HepG2 (cell line): ENCODE results near the gene CPT1B. TPM values are rescaled to one million over a fixed set of nuclear protein-coding genes. Genes with fewer than 3 reads are reported as not detected.

ENCODE experiments used
- ATAD3A ChIP-seq: sonication (generic); formaldehyde crosslinking; IDR thresholded peaks from 2 replicates; pipeline ENCODE4 v1.4.0; 2020; ENCODE audit warnings: missing genetic modification reagents
- CBFB ChIP-seq: sonication (generic); formaldehyde crosslinking; IDR thresholded peaks from 2 replicates; pipeline ENCODE4 v1.4.0; 2020; ENCODE audit warnings: missing genetic modification reagents
- ISL2 ChIP-seq: sonication (generic); formaldehyde crosslinking; IDR thresholded peaks from 2 replicates; pipeline ENCODE4 v1.5.0; 2020; ENCODE audit warnings: missing genetic modification reagents
- SP140L ChIP-seq: sonication (generic); formaldehyde crosslinking; IDR thresholded peaks from 2 replicates; pipeline ENCODE4 v1.4.0; 2020; ENCODE audit warnings: missing genetic modification reagents, borderline replicate concordance
- ZNF354B ChIP-seq: sonication (generic); formaldehyde crosslinking; IDR thresholded peaks from 2 replicates; pipeline ENCODE4 v1.8.0; 2022; ENCODE audit warnings: mild to moderate bottlenecking, missing genetic modification reagents
- ZNF572 ChIP-seq: sonication (generic); formaldehyde crosslinking; IDR thresholded peaks from 2 replicates; pipeline ENCODE4 v1.5.1; 2020; ENCODE audit warnings: mild to moderate bottlenecking, missing genetic modification reagents
- ZNF644 ChIP-seq: IDR thresholded peaks from 2 replicates; pipeline ENCODE4 v1.6.1; 2016; ENCODE audit warnings: low read depth
- polyA plus RNA-seq, 8 experiments: library from polyadenylated mRNA; depleted of rRNA in 3 of 8; stranded (reverse) in 7 of 8; unstranded in 1 of 8; fragments of >200 nt; fragmentation: Illumina TruSeq in 4 of 8; extraction: Trizol in 4 of 8; gene quantifications; 2 replicates each; pipeline versions ENCODE4 v1.2.1 to v1.2.3, GENCODE V29; 2011 to 2016; ENCODE audit warnings: low read depth in 4 of 8, missing spikeins in 1 of 8, mixed read lengths in 1 of 8; ENCODE audit not compliant: insufficient read depth in 1 of 8
- total RNA-seq, 5 experiments: library from RNA; depleted of rRNA; stranded (reverse); fragments of >200 nt; fragmentation: Illumina TruSeq; extraction: Trizol; gene quantifications; 2 replicates each; pipeline ENCODE4 v1.2.3, GENCODE V29; 2016; ENCODE audit warnings: low read depth in 1 of 5
- TF ChIP-seq, protein P1 (sequence below): sonication (generic); formaldehyde crosslinking; IDR thresholded peaks from 2 replicates; pipeline ENCODE4 v1.5.0; 2020; ENCODE audit warnings: missing genetic modification reagents, mild to moderate bottlenecking, borderline replicate concordance
- TF ChIP-seq, protein P2 (sequence below): sonication (generic); formaldehyde crosslinking; IDR thresholded peaks from 2 replicates; pipeline ENCODE4 v1.4.0; 2020; ENCODE audit warnings: missing genetic modification reagents
- TF ChIP-seq, protein P3 (sequence below): sonication (generic); formaldehyde crosslinking; IDR thresholded peaks from 2 replicates; pipeline ENCODE4 v1.4.0; 2020; ENCODE audit warnings: missing genetic modification reagents, borderline replicate concordance
- TF ChIP-seq, protein P4 (sequence below): sonication (generic); formaldehyde crosslinking; IDR thresholded peaks from 2 replicates; pipeline ENCODE4 v1.4.0; 2020; ENCODE audit warnings: mild to moderate bottlenecking, low read depth, missing genetic modification reagents
- TF ChIP-seq, protein P5 (sequence below): sonication (generic); formaldehyde crosslinking; IDR thresholded peaks from 2 replicates; pipeline ENCODE4 v1.4.0; 2020; ENCODE audit warnings: missing genetic modification reagents

The CPT1B gene
- total and polyA plus RNA-seq, 2 of the 13 experiments (the other 11 are each of a cell fraction or from before 2014, with no cell fraction given), result 9.2 to 19.5 TPM

DNA sequence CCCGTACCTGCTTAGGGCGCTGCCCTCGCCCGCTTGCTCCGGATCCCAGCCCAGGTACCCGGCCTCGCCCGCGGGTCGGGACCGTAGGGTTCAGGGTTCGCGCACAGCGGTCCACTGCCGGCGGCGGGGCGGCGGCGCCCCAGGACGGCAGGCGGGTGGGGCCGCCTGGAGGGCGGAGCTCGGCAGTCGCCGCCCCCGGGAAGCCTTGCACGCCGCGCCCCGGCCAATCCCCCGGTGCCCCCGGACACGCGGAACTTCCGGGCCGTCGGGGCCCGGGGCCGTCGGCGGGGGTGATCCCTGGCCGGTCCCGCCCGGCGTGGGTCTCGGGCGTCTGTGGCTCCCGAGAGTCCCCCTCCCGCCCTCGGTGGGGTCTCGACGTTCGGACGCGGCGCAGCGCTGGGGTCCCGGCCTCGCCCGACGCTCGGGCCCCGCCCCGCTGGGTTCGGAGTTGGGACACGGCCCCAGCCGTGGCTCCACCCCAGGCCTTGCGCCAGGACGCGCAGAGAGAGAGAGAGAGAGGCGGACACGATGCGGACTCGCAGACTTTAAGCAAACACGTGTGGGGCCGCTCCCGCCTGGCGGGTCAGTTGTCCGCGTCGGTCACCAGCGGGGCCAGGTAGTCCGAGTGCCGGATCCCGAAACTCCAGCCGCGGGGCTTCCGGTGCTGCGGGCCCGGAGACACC is 48.2 kb downstream of the CPT1B start, which contains the start of gene TYMP (continued):
- TF ChIP-seq, protein P1, sequence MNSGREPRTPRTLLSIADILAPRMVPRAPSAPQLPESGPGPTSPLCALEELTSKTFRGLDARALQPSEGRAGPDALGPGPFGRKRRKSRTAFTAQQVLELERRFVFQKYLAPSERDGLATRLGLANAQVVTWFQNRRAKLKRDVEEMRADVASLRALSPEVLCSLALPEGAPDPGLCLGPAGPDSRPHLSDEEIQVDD (CRISPR knock-in tag), result no peak
- TF ChIP-seq ISL2 (peak; percentile 53), ZNF644 (no peak), SP140L (CRISPR knock-in tag) (peak; percentile 46; the same call in 1 of the 2 replicates), CBFB (CRISPR knock-in tag) (peak; percentile 9; the same call in 1 of the 2 replicates), ZNF354B (CRISPR knock-in tag) (no peak), ZNF572 (CRISPR knock-in tag) (no peak), ATAD3A (CRISPR knock-in tag) (no peak)
- TF ChIP-seq, protein P2, sequence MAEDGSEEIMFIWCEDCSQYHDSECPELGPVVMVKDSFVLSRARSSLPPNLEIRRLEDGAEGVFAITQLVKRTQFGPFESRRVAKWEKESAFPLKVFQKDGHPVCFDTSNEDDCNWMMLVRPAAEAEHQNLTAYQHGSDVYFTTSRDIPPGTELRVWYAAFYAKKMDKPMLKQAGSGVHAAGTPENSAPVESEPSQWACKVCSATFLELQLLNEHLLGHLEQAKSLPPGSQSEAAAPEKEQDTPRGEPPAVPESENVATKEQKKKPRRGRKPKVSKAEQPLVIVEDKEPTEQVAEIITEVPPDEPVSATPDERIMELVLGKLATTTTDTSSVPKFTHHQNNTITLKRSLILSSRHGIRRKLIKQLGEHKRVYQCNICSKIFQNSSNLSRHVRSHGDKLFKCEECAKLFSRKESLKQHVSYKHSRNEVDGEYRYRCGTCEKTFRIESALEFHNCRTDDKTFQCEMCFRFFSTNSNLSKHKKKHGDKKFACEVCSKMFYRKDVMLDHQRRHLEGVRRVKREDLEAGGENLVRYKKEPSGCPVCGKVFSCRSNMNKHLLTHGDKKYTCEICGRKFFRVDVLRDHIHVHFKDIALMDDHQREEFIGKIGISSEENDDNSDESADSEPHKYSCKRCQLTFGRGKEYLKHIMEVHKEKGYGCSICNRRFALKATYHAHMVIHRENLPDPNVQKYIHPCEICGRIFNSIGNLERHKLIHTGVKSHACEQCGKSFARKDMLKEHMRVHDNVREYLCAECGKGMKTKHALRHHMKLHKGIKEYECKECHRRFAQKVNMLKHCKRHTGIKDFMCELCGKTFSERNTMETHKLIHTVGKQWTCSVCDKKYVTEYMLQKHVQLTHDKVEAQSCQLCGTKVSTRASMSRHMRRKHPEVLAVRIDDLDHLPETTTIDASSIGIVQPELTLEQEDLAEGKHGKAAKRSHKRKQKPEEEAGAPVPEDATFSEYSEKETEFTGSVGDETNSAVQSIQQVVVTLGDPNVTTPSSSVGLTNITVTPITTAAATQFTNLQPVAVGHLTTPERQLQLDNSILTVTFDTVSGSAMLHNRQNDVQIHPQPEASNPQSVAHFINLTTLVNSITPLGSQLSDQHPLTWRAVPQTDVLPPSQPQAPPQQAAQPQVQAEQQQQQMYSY (CRISPR knock-in tag), result peak; percentile 66; the same call in 1 of the 2 replicates
- TF ChIP-seq, protein P3, sequence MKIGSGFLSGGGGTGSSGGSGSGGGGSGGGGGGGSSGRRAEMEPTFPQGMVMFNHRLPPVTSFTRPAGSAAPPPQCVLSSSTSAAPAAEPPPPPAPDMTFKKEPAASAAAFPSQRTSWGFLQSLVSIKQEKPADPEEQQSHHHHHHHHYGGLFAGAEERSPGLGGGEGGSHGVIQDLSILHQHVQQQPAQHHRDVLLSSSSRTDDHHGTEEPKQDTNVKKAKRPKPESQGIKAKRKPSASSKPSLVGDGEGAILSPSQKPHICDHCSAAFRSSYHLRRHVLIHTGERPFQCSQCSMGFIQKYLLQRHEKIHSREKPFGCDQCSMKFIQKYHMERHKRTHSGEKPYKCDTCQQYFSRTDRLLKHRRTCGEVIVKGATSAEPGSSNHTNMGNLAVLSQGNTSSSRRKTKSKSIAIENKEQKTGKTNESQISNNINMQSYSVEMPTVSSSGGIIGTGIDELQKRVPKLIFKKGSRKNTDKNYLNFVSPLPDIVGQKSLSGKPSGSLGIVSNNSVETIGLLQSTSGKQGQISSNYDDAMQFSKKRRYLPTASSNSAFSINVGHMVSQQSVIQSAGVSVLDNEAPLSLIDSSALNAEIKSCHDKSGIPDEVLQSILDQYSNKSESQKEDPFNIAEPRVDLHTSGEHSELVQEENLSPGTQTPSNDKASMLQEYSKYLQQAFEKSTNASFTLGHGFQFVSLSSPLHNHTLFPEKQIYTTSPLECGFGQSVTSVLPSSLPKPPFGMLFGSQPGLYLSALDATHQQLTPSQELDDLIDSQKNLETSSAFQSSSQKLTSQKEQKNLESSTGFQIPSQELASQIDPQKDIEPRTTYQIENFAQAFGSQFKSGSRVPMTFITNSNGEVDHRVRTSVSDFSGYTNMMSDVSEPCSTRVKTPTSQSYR (CRISPR knock-in tag), result no peak
- TF ChIP-seq, protein P4, sequence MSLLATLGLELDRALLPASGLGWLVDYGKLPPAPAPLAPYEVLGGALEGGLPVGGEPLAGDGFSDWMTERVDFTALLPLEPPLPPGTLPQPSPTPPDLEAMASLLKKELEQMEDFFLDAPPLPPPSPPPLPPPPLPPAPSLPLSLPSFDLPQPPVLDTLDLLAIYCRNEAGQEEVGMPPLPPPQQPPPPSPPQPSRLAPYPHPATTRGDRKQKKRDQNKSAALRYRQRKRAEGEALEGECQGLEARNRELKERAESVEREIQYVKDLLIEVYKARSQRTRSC, result no peak; the same call in 1 of the 2 replicates
- TF ChIP-seq, protein P5, sequence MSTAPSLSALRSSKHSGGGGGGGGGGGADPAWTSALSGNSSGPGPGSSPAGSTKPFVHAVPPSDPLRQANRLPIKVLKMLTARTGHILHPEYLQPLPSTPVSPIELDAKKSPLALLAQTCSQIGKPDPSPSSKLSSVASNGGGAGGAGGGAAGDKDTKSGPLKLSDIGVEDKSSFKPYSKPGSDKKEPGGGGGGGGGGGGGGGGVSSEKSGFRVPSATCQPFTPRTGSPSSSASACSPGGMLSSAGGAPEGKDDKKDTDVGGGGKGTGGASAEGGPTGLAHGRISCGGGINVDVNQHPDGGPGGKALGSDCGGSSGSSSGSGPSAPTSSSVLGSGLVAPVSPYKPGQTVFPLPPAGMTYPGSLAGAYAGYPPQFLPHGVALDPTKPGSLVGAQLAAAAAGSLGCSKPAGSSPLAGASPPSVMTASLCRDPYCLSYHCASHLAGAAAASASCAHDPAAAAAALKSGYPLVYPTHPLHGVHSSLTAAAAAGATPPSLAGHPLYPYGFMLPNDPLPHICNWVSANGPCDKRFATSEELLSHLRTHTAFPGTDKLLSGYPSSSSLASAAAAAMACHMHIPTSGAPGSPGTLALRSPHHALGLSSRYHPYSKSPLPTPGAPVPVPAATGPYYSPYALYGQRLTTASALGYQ (CRISPR knock-in tag), result no peak
